ENCODE data around the gene FARS2.

DNA sequence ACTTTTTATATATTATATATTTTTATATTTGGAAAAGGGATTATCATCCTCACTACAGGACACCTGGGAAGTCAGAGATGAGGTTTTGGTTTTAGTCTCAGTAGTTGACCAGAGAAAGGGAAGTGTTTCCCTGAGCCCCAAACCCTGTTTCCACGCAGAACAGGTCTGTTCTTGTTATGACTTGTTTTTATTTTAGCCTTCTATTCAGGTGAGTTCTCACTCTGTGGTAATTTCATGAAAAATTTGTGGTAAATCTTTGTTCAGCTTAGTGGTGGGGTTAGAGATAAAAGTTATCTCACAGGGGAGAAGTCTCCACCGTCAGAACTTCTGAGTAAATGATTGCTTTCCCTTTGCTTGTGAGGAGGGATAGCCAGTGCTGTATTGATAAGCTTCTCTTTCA, 224.9 kb downstream of the FARS2 start:
- TF ChIP-seq, protein P1, sequence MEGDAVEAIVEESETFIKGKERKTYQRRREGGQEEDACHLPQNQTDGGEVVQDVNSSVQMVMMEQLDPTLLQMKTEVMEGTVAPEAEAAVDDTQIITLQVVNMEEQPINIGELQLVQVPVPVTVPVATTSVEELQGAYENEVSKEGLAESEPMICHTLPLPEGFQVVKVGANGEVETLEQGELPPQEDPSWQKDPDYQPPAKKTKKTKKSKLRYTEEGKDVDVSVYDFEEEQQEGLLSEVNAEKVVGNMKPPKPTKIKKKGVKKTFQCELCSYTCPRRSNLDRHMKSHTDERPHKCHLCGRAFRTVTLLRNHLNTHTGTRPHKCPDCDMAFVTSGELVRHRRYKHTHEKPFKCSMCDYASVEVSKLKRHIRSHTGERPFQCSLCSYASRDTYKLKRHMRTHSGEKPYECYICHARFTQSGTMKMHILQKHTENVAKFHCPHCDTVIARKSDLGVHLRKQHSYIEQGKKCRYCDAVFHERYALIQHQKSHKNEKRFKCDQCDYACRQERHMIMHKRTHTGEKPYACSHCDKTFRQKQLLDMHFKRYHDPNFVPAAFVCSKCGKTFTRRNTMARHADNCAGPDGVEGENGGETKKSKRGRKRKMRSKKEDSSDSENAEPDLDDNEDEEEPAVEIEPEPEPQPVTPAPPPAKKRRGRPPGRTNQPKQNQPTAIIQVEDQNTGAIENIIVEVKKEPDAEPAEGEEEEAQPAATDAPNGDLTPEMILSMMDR (tag by site-specific recombination; IDR thresholded peaks at IDR 0.05), result no peak
- TF ChIP-seq, protein P2, sequence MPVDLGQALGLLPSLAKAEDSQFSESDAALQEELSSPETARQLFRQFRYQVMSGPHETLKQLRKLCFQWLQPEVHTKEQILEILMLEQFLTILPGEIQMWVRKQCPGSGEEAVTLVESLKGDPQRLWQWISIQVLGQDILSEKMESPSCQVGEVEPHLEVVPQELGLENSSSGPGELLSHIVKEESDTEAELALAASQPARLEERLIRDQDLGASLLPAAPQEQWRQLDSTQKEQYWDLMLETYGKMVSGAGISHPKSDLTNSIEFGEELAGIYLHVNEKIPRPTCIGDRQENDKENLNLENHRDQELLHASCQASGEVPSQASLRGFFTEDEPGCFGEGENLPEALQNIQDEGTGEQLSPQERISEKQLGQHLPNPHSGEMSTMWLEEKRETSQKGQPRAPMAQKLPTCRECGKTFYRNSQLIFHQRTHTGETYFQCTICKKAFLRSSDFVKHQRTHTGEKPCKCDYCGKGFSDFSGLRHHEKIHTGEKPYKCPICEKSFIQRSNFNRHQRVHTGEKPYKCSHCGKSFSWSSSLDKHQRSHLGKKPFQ (tag by site-specific recombination; IDR thresholded peaks at IDR 0.05), result no peak
- TF ChIP-seq ZNF155 (tag by site-specific recombination; IDR thresholded peaks at IDR 0.05) (no peak), ZNF571 (tag by site-specific recombination; IDR thresholded peaks at IDR 0.05) (no peak), ZNF121 (tag by site-specific recombination; IDR thresholded peaks at IDR 0.05) (no peak), ZNF23 (tag by site-specific recombination; IDR thresholded peaks at IDR 0.05; ENCODE audit: borderline replicate concordance) (no peak), ZNF544 (tag by site-specific recombination; IDR thresholded peaks at IDR 0.05) (no peak), ZNF558 (tag by site-specific recombination; IDR thresholded peaks at IDR 0.05) (no peak), ZNF404 (tag by site-specific recombination; IDR thresholded peaks at IDR 0.05) (no peak), ZNF561 (tag by site-specific recombination; IDR thresholded peaks at IDR 0.05; ENCODE audit: borderline replicate concordance) (no peak), ZNF223 (tag by site-specific recombination; IDR thresholded peaks at IDR 0.05) (no peak)
- TF ChIP-seq, protein P3, sequence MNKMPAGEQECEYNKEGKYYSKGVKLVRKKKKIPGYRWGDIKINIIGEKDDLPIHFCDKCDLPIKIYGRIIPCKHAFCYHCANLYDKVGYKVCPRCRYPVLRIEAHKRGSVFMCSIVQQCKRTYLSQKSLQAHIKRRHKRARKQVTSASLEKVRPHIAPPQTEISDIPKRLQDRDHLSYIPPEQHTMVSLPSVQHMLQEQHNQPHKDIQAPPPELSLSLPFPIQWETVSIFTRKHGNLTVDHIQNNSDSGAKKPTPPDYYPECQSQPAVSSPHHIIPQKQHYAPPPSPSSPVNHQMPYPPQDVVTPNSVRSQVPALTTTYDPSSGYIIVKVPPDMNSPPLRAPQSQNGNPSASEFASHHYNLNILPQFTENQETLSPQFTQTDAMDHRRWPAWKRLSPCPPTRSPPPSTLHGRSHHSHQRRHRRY (tag by site-specific recombination; IDR thresholded peaks at IDR 0.05), result no peak
- TF ChIP-seq, protein P4, sequence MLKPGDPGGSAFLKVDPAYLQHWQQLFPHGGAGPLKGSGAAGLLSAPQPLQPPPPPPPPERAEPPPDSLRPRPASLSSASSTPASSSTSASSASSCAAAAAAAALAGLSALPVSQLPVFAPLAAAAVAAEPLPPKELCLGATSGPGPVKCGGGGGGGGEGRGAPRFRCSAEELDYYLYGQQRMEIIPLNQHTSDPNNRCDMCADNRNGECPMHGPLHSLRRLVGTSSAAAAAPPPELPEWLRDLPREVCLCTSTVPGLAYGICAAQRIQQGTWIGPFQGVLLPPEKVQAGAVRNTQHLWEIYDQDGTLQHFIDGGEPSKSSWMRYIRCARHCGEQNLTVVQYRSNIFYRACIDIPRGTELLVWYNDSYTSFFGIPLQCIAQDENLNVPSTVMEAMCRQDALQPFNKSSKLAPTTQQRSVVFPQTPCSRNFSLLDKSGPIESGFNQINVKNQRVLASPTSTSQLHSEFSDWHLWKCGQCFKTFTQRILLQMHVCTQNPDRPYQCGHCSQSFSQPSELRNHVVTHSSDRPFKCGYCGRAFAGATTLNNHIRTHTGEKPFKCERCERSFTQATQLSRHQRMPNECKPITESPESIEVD (tag by site-specific recombination; IDR thresholded peaks at IDR 0.05), result no peak
